ENCODE results near the gene SULF2.
A peak's percentile ranks its signal among the peaks of the same experiment; 100 is the strongest.

SULF2 gene

GRCh38 chr20:47703748-47704147 lies 81.5 kb downstream of the SULF2 start:
- H3K27me3 ChIP-seq (replicated peaks) = no peaks in the 10 kb centered on the region
- no peak for TF ChIP-seq CTCF (IDR thresholded peaks at IDR 0.05; ENCODE audit: low read depth, low read length, missing control alignments)
- no peak overlapping the region for H3K27ac ChIP-seq
- DNase-seq = peak; percentile 48
- H3K4me3 ChIP-seq (ENCODE audit: low read depth, low read length) = no peak overlapping the region
- H3K36me3 ChIP-seq (replicated peaks) = no peaks in the 10 kb centered on the region
- in situ Hi-C loops (cut with HindIII; ENCODE audit: low pct_ligation_motif_present, low sequenced_read_pairs) = no loop called here

GRCh38 chr20:47701612-47702011 lies 83.7 kb downstream of the SULF2 start:
- no peaks in the 10 kb centered on the region for H3K27me3 ChIP-seq (replicated peaks)
- H3K36me3 ChIP-seq (replicated peaks) = no peaks in the 10 kb centered on the region
- no peak overlapping the region for H3K4me3 ChIP-seq (ENCODE audit: low read depth, low read length)
- TF ChIP-seq CTCF (IDR thresholded peaks at IDR 0.05; ENCODE audit: low read depth, low read length, missing control alignments) = no peak
- H3K27ac ChIP-seq = no peak overlapping the region
- in situ Hi-C loops (cut with HindIII; ENCODE audit: low pct_ligation_motif_present, low sequenced_read_pairs) = no loop called here
- DNase-seq = no peak

- no peak for DNase-seq
- no peak for TF ChIP-seq CTCF (IDR thresholded peaks at IDR 0.05; ENCODE audit: low read depth, low read length, missing control alignments)
- in situ Hi-C loops (cut with HindIII; ENCODE audit: low pct_ligation_motif_present, low sequenced_read_pairs) = no loop called here
- no peak overlapping the region for H3K4me3 ChIP-seq (ENCODE audit: low read depth, low read length)
- H3K27ac ChIP-seq = no peak overlapping the region
- no peaks in the 10 kb centered on the region for H3K36me3 ChIP-seq (replicated peaks)
- H3K27me3 ChIP-seq (replicated peaks) = no peaks in the 10 kb centered on the region
Observed at GRCh38 chr20:47700327-47700726, 85.0 kb downstream of the SULF2 start.

GRCh38 chr20:47699818-47700217 lies 85.5 kb downstream of the SULF2 start:
- no peak for DNase-seq
- no peak for TF ChIP-seq CTCF (IDR thresholded peaks at IDR 0.05; ENCODE audit: low read depth, low read length, missing control alignments)
- H3K36me3 ChIP-seq (replicated peaks) = no peaks in the 10 kb centered on the region
- no peaks in the 10 kb centered on the region for H3K27me3 ChIP-seq (replicated peaks)
- no peak overlapping the region for H3K27ac ChIP-seq
- no peak overlapping the region for H3K4me3 ChIP-seq (ENCODE audit: low read depth, low read length)
- in situ Hi-C loops (cut with HindIII; ENCODE audit: low pct_ligation_motif_present, low sequenced_read_pairs) = loop anchor here (25.0 kb wide), 1 partner anchor 912 kb away; no protein-coding TSS in a partner anchor

- no peak for TF ChIP-seq CTCF (IDR thresholded peaks at IDR 0.05; ENCODE audit: low read depth, low read length, missing control alignments)
- H3K36me3 ChIP-seq (replicated peaks) = no peaks in the 10 kb centered on the region
- no peaks in the 10 kb centered on the region for H3K27me3 ChIP-seq (replicated peaks)
- H3K4me3 ChIP-seq (ENCODE audit: low read depth, low read length) = no peak overlapping the region
- in situ Hi-C loops (cut with HindIII; ENCODE audit: low pct_ligation_motif_present, low sequenced_read_pairs) = loop anchor here (25.0 kb wide), 1 partner anchor 914 kb away; no protein-coding TSS in a partner anchor
- DNase-seq = no peak
- no peak overlapping the region for H3K27ac ChIP-seq
Observed at GRCh38 chr20:47698142-47698541, 87.1 kb downstream of the SULF2 start.

GRCh38 chr20:47696856-47697255 lies 88.4 kb downstream of the SULF2 start:
- no peaks in the 10 kb centered on the region for H3K36me3 ChIP-seq (replicated peaks)
- no peak overlapping the region for H3K4me3 ChIP-seq (ENCODE audit: low read depth, low read length)
- DNase-seq = no peak
- H3K27ac ChIP-seq = no peak overlapping the region
- no peaks in the 10 kb centered on the region for H3K27me3 ChIP-seq (replicated peaks)
- no peak for TF ChIP-seq CTCF (IDR thresholded peaks at IDR 0.05; ENCODE audit: low read depth, low read length, missing control alignments)
- in situ Hi-C loops (cut with HindIII; ENCODE audit: low pct_ligation_motif_present, low sequenced_read_pairs) = loop anchor here (25.0 kb wide), 1 partner anchor 915 kb away; no protein-coding TSS in a partner anchor
